SK-N-SH (cell line): ENCODE results near the gene EGFL8. TPM values are rescaled to one million over a fixed set of nuclear protein-coding genes. Genes with fewer than 3 reads are reported as not detected.

Experiments
- CTCF ChIA-PET: fragments of 300-600, 350-600 bp; formaldehyde crosslinking; extraction: SDS; loops from one replicate; lab custom pipeline; 2021; lab: Yijun Ruan, JAX
- POLR2A ChIA-PET: fragments of 350-600 bp; sonication (Branson Sonifier 250); formaldehyde crosslinking; extraction: SDS; loops from one replicate; lab custom pipeline; 2020; ENCODE audit warnings: antibody characterized with exemption, inconsistent platforms; lab: Yijun Ruan, JAX
- DNase-seq: peaks from one replicate; pipeline ENCODE4 v3.0.0; 2012
- H2AFZ ChIP-seq: fragments of 200-600 bp; sonication (generic); 2 replicates; pipeline ENCODE4 v1.8.1; 2016; ENCODE audit warnings: antibody characterized with exemption, mild to moderate bottlenecking, low read depth
- H3F3A ChIP-seq: fragments of 200-600 bp; sonication (generic); replicated peaks from 2 replicates; pipeline ENCODE3; 2016; ENCODE audit warnings: antibody characterized with exemption, mild to moderate bottlenecking; ENCODE audit not compliant: insufficient read depth
- H3K27ac ChIP-seq, 2 experiments: fragments of 200-500 bp in 1 of 2; fragments of 200-600 bp in 1 of 2; sonication (Bioruptor generic) in 1 of 2; sonication (generic), shearing (Covaris generic) in 1 of 2; 2 replicates each; pipeline versions ENCODE4 v1.5.1 to v1.6.1; 2014 to 2016; ENCODE audit warnings: low read depth in 2 of 2, inconsistent platforms in 1 of 2, low read length in 1 of 2, mild to moderate bottlenecking in 1 of 2, mixed read lengths in 1 of 2
- H3K27me3 ChIP-seq: fragments of 200-600 bp; sonication (generic), shearing (Covaris generic); 2 replicates; pipeline ENCODE4 v1.6.1; 2016; ENCODE audit warnings: mixed run types; ENCODE audit not compliant: insufficient read depth
- H3K36me3 ChIP-seq, 2 experiments: fragments of 200-500 bp in 1 of 2; fragments of 200-600 bp in 1 of 2; sonication (Bioruptor generic) in 1 of 2; sonication (generic) in 1 of 2; replicated peaks in 1 of 2; 2 replicates each; pipeline versions ENCODE3 to v1.5.1; 2014 to 2016; ENCODE audit warnings: low read length in 1 of 2, mild to moderate bottlenecking in 1 of 2; ENCODE audit not compliant: insufficient read depth in 2 of 2, control insufficient read depth in 1 of 2
- H3K4me1 ChIP-seq, 2 experiments: fragments of 200-500 bp in 1 of 2; fragments of 200-600 bp in 1 of 2; sonication (Bioruptor generic) in 1 of 2; sonication (generic), shearing (Covaris generic) in 1 of 2; 2 replicates each; pipeline versions ENCODE4 v1.5.1 to v1.6.1; 2014 to 2016; ENCODE audit warnings: low read depth in 1 of 2, low read length in 1 of 2, mixed run types in 1 of 2; ENCODE audit not compliant: insufficient read depth in 2 of 2, control insufficient read depth in 1 of 2
- H3K4me2 ChIP-seq: fragments of 200-600 bp; sonication (generic), shearing (Covaris generic); 2 replicates; pipeline ENCODE4 v1.6.1; 2017; ENCODE audit warnings: mixed run types
- H3K4me3 ChIP-seq, 2 experiments: fragments of 200-500 bp in 1 of 2; fragments of 200-600 bp in 1 of 2; sonication (Bioruptor generic) in 1 of 2; sonication (generic), shearing (Covaris generic) in 1 of 2; 2 replicates each; pipeline versions ENCODE4 v1.5.1 to v1.8.1; 2014 to 2016; ENCODE audit warnings: low read depth in 2 of 2, inconsistent platforms in 1 of 2, low read length in 1 of 2, mild to moderate bottlenecking in 1 of 2, mixed read lengths in 1 of 2, moderate library complexity in 1 of 2
- H3K79me2 ChIP-seq: fragments of 200-600 bp; sonication (generic); 2 replicates; pipeline ENCODE4 v1.8.1; 2017; ENCODE audit warnings: mild to moderate bottlenecking; ENCODE audit not compliant: insufficient read depth
- H3K9ac ChIP-seq: fragments of 200-600 bp; sonication (generic); 2 replicates; pipeline ENCODE4 v1.6.1; 2017; ENCODE audit warnings: mixed run types
- H3K9me2 ChIP-seq: fragments of 200-600 bp; sonication (generic); 2 replicates; pipeline ENCODE4 v1.6.1; 2017; ENCODE audit warnings: mixed run types
- H3K9me3 ChIP-seq: fragments of 200-600 bp; sonication (generic); 2 replicates; pipeline ENCODE4 v1.6.1; 2017; ENCODE audit warnings: mixed run types, mild to moderate bottlenecking, moderate library complexity
- H4K20me1 ChIP-seq: fragments of 200-600 bp; sonication (generic); 2 replicates; pipeline ENCODE4 v1.6.1; 2017; ENCODE audit warnings: mild to moderate bottlenecking, mixed run types; ENCODE audit not compliant: insufficient read depth
- CHD2 ChIP-seq: fragments of 150-350 bp; IDR thresholded peaks from 2 replicates; pipeline ENCODE4 v1.6.1; 2018; ENCODE audit warnings: low read length; ENCODE audit not compliant: partially characterized antibody
- CTCF ChIP-seq: fragments of 200-600 bp; sonication (generic); IDR thresholded peaks from 2 replicates; pipeline ENCODE4 v1.6.1; 2017; ENCODE audit warnings: antibody characterized with exemption, mild to moderate bottlenecking, moderate library complexity
- ELF1 ChIP-seq: IDR thresholded peaks from 2 replicates; pipeline ENCODE4 v1.4.0; 2012
- EZH2phosphoT487 ChIP-seq: fragments of 200-600 bp; sonication (generic); IDR thresholded peaks from 2 replicates; pipeline ENCODE4 v1.6.1; 2017; ENCODE audit warnings: low read depth, mixed run types, mild to moderate bottlenecking, antibody characterized with exemption, moderate library complexity, borderline replicate concordance
- FOSL2 ChIP-seq: IDR thresholded peaks from 2 replicates; pipeline ENCODE4 v1.4.0; 2012; ENCODE audit warnings: low read depth, mild to moderate bottlenecking, moderate library complexity, borderline replicate concordance
- FOXJ3 ChIP-seq: sonication (generic); formaldehyde crosslinking; IDR thresholded peaks from 2 replicates; pipeline ENCODE4 v1.5.1; 2020; ENCODE audit warnings: mild to moderate bottlenecking, missing genetic modification reagents
- FOXM1 ChIP-seq: IDR thresholded peaks from 2 replicates; pipeline ENCODE4 v1.4.0; 2012; ENCODE audit warnings: low read depth, mild to moderate bottlenecking
- GATA2 ChIP-seq: sonication (generic); formaldehyde crosslinking; IDR thresholded peaks from 2 replicates; pipeline ENCODE4 v1.5.0; 2020; ENCODE audit warnings: mild to moderate bottlenecking, missing genetic modification reagents
- JUND ChIP-seq: IDR thresholded peaks from 2 replicates; pipeline ENCODE4 v1.4.0; 2012
- MAX ChIP-seq: IDR thresholded peaks from 2 replicates; pipeline ENCODE4 v1.4.0; 2012; ENCODE audit warnings: low read depth
- MXI1 ChIP-seq: IDR thresholded peaks from 2 replicates; pipeline ENCODE4 v1.6.1; 2012; ENCODE audit warnings: mild to moderate bottlenecking, low read depth, low read length, improper control_type of control experiment
- NRF1 ChIP-seq: IDR thresholded peaks from 2 replicates; pipeline ENCODE4 v1.6.1; 2012; ENCODE audit warnings: low read depth, mild to moderate bottlenecking, low read length
- PBX3 ChIP-seq: IDR thresholded peaks from 2 replicates; pipeline ENCODE4; 2012
- RAD21 ChIP-seq: IDR thresholded peaks from 2 replicates; pipeline ENCODE4 v1.6.1; 2012; ENCODE audit warnings: mild to moderate bottlenecking, low read length
- RCOR1 ChIP-seq: fragments of 150-350 bp; IDR thresholded peaks from 2 replicates; pipeline ENCODE4 v1.6.1; 2017; ENCODE audit warnings: antibody characterized with exemption, low read length
- REST ChIP-seq: IDR thresholded peaks from 2 replicates; pipeline ENCODE4 v1.6.1; 2012; ENCODE audit warnings: mild to moderate bottlenecking, low read depth, low read length, moderate library complexity
- SIN3A ChIP-seq: IDR thresholded peaks from 2 replicates; pipeline ENCODE4 v1.6.1; 2012; ENCODE audit warnings: low read depth, mild to moderate bottlenecking, low read length, moderate library complexity, borderline replicate concordance
- TAF1 ChIP-seq: IDR thresholded peaks from 2 replicates; pipeline ENCODE4 v1.6.1; 2012; ENCODE audit warnings: low read depth, mild to moderate bottlenecking, low read length, moderate library complexity, borderline replicate concordance
- USF2 ChIP-seq: fragments of 150-350 bp; IDR thresholded peaks from 2 replicates; pipeline ENCODE4 v1.6.1; 2017; ENCODE audit warnings: antibody characterized with exemption, low read length, low read depth, borderline replicate concordance
- YY1 ChIP-seq: IDR thresholded peaks from 2 replicates; pipeline ENCODE4 v1.4.0; 2012; ENCODE audit warnings: low read depth, mild to moderate bottlenecking
- WGBS: methylation state at CpG from one replicate; pipeline ENCODE4 v1.1.6; 2017; ENCODE audit warnings: low lambda C conversion rate; 5-methylcytosine and 5-hydroxymethylcytosine counted together
- polyA plus RNA-seq, 3 experiments: library from polyadenylated mRNA; depleted of rRNA; stranded (reverse); fragments of >200 nt; gene quantifications; 2 replicates each; pipeline ENCODE4 v1.2.3, GENCODE V29; 2012

EGFL8 gene
- polyA plus RNA-seq, 1 of the 3 experiments (the other 2 are of a cell fraction): 7.7 TPM

- peak; percentile 70 for TF ChIP-seq CTCF
- no peak for TF ChIP-seq FOSL2
- TF ChIP-seq RCOR1: no peak
- no peak for TF ChIP-seq USF2
- no peak for TF ChIP-seq EZH2phosphoT487
- TF ChIP-seq NRF1: no peak
- TF ChIP-seq GATA2 (CRISPR knock-in tag): no peak
- TF ChIP-seq TAF1: peak; percentile 58
- TF ChIP-seq SIN3A: no peak
Measured at GRCh38 chr6:32194825-32195651, 30.6 kb downstream of the EGFL8 start (continued).

- no peaks in the 10 kb centered on the region for H3K27me3 ChIP-seq
- peak overlapping the region; percentile 83 to 95 for H3K4me3 ChIP-seq
- DNase-seq: peak; percentile 94
- 2% methylated on average over 10 of the region's 25 CpGs for WGBS
- peak overlapping the region in 1 of 2 experiments; percentile 100; a peak in 3 of 4 replicates for H3K27ac ChIP-seq
- no peaks in the 10 kb centered on the region for H3K9me3 ChIP-seq
- H3F3A ChIP-seq: peaks cover 15% of the 10 kb centered on the region
- peak overlapping the region; percentile 100; the same call in 1 of the 2 replicates for H3K9ac ChIP-seq
- no peaks in the 10 kb centered on the region for H4K20me1 ChIP-seq
- POLR2A ChIA-PET: interaction anchor here (0.5 to 2.2 kb wide), 11 partner anchors 9 to 1013 kb away, joined by 3 to 16 read pairs (median 4); partner anchors contain the start of genes ATF6B, DDX39B, DXO and FKBPL
- peaks cover 6 to 23% of the 10 kb centered on the region in 2 experiments; a peak in 1 of 4 replicates for H3K4me1 ChIP-seq
- CTCF ChIA-PET: interaction anchor here (0.7 to 2.3 kb wide), 12 partner anchors 13 to 643 kb away, joined by 3 to 17 read pairs (median 5); partner anchors contain the start of genes AGPAT1, ATF6B, EGFL8 and FKBPL
- no peaks in the 10 kb centered on the region for H3K79me2 ChIP-seq
- TF ChIP-seq ELF1 (no peak), MAX (no peak), MXI1 (peak; percentile 98), RAD21 (no peak), JUND (no peak), GATA2 (CRISPR knock-in tag) (no peak), FOXM1 (no peak), YY1 (0 out of 2 replicates have a peak, but pooled peaks have one; percentile 11), RCOR1 (no peak), USF2 (no peak), PBX3 (no peak), NRF1 (peak; percentile 93), REST (no peak), FOXJ3 (CRISPR knock-in tag) (no peak), CHD2 (peak; percentile 67), SIN3A (peak; percentile 78; the same call in 1 of the 2 replicates), TAF1 (no peak)
- TF ChIP-seq, all 33 proteins: peak for 5
- no peak overlapping the region for H2AFZ ChIP-seq
- H3K4me2 ChIP-seq: no peak overlapping the region; the same call in 1 of the 2 replicates
- H3K36me3 ChIP-seq: no peaks in the 10 kb centered on the region
- H3K9me2 ChIP-seq: no peaks in the 10 kb centered on the region
Measured at GRCh38 chr6:32195652-32195901, 31.2 kb downstream of the EGFL8 start.
